HUES6 (cell line): Measurements from ENCODE around the gene MS4A2.
"Not testable (repeated sequence)": the region's sequence is repeated elsewhere in the genome, so short reads cannot be mapped to it uniquely, and the experiment has no call there.

Experiments
- H3K27ac ChIP-seq: 2 replicates; pipeline ENCODE4 v1.7.0; 2013; ENCODE audit warnings: low read depth, mild to moderate bottlenecking, low read length, inconsistent platforms
- H3K27me3 ChIP-seq: 2 replicates; pipeline ENCODE4 v1.6.1; 2013; ENCODE audit warnings: low read length; ENCODE audit not compliant: control insufficient read depth, insufficient read depth
- H3K36me3 ChIP-seq: 2 replicates; pipeline ENCODE4 v1.6.1; 2013; ENCODE audit warnings: low read length; ENCODE audit not compliant: control insufficient read depth, insufficient read depth
- H3K4me1 ChIP-seq: 2 replicates; pipeline ENCODE4 v1.6.1; 2013; ENCODE audit warnings: low read length; ENCODE audit not compliant: control insufficient read depth, insufficient read depth
- H3K4me3 ChIP-seq: 2 replicates; pipeline ENCODE4 v1.5.1; 2013; ENCODE audit warnings: low read depth, low read length
- H3K9ac ChIP-seq: one replicate; pipeline ENCODE4 v1.6.1; 2013; ENCODE audit warnings: mild to moderate bottlenecking, low read length
- H3K9me3 ChIP-seq: 2 replicates; pipeline ENCODE4 v1.6.1; 2013; ENCODE audit warnings: low read depth, low read length; ENCODE audit not compliant: control insufficient read depth, insufficient read depth

MS4A2 gene

DNA sequence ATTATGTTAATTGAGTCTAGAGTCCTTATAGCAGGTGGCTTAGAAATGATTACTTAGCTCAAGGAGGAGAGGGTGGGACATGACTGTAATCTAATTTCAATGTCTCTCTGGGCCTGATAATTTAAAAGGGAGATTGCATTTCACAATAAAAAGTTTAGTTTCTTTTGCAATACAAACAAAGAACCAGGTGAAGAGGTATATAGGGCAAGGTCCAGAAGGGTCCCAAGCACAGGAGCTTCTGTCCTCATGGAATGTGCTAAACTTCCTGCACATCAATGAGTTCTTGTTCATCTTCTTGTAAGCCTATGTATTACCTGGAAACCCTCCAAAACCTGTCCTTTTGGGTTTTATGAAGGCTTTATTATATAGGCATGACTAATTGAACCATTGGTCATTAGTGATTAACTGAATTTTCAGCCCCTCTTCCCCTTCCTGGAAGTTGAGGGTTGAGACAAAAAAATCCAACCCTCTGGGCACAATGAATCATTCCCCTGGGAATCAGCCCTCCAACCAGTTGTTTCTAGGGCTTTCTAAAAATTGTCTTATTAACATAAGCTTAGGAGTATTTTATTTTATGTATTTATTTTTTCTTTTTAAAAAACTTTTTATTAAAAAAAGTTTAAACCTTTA lies 37.6 kb downstream of the MS4A2 start:
- no peak overlapping the region for H3K27ac ChIP-seq
- H3K27me3 ChIP-seq: no peaks in the 10 kb centered on the region
- peaks cover 29% of the 10 kb centered on the region for H3K4me1 ChIP-seq
- no peak overlapping the region for H3K9ac ChIP-seq
- H3K9me3 ChIP-seq: no peaks in the 10 kb centered on the region
- no peaks in the 10 kb centered on the region for H3K36me3 ChIP-seq
- no peak overlapping the region for H3K4me3 ChIP-seq

GRCh38 chr11:60127311-60127811 lies 38.9 kb downstream of the MS4A2 start:
- Histone ChIP-seq H3K4me1 (peaks cover 22% of the 10 kb centered on the region), H3K9me3 (no peaks in the 10 kb centered on the region), H3K36me3 (no peaks in the 10 kb centered on the region), H3K27ac (no peak overlapping the region), H3K27me3 (no peaks in the 10 kb centered on the region), H3K9ac (no peak overlapping the region), H3K4me3 (no peak overlapping the region)

DNA sequence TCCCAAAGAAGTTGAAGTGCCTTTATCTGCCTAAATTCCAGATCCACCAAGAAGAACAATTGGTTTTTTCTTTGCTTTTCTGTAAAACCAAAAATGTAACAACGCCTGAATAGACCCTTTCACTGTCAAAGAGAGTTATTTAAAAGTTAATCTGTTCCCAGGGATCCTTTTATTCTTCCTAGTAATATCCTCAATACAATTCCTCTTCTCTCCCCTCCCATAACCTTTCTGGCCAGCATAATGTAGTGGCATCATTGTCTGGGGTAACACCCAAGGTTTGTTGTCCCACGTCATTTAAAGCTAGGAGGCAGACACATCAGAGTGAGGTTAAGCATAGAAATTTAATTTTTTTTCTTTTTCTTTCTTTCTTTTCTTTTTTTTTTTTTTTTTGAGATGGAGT lies 39.9 kb downstream of the MS4A2 start:
- no peaks in the 10 kb centered on the region for H3K27me3 ChIP-seq
- H3K4me3 ChIP-seq: no peak overlapping the region
- H3K4me1 ChIP-seq: peaks cover 20% of the 10 kb centered on the region
- no peak overlapping the region for H3K27ac ChIP-seq
- no peaks in the 10 kb centered on the region for H3K36me3 ChIP-seq
- no peak overlapping the region for H3K9ac ChIP-seq
- H3K9me3 ChIP-seq: peaks cover 2% of the 10 kb centered on the region; the same call in 1 of the 2 replicates

GRCh38 chr11:60128866-60129265 lies 40.4 kb downstream of the MS4A2 start:
- H3K9ac ChIP-seq, H3K27me3 ChIP-seq, H3K9me3 ChIP-seq, H3K36me3 ChIP-seq, H3K27ac ChIP-seq, H3K4me3 ChIP-seq: not testable (repeated sequence)
- peaks cover 17% of the 10 kb centered on the region for H3K4me1 ChIP-seq

DNA sequence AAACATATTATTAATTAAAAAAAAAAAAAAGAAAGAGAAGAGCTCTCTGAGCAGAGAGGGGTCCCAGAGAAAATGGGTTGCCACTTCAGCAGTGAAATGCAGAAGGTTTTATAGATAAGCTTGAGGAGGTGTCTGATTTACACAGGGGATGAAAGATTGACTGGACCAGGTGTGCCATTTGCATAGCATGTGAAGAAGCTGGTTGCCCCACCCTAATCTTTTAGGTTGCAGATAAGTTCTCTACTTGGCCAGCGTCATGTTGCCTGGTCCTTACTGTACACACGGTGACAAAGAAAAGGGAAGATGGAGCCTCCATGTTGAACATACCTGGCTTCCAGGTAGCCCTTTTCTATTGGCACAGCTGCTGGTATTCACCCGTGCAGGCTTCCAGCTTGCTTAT lies 41.4 kb downstream of the MS4A2 start:
- no peak overlapping the region for H3K9ac ChIP-seq
- peaks cover 15% of the 10 kb centered on the region for H3K9me3 ChIP-seq
- H3K4me1 ChIP-seq: peaks cover 9% of the 10 kb centered on the region
- H3K4me3 ChIP-seq: no peak overlapping the region
- H3K27ac ChIP-seq: no peak overlapping the region
- no peaks in the 10 kb centered on the region for H3K36me3 ChIP-seq
- H3K27me3 ChIP-seq: no peaks in the 10 kb centered on the region

DNA sequence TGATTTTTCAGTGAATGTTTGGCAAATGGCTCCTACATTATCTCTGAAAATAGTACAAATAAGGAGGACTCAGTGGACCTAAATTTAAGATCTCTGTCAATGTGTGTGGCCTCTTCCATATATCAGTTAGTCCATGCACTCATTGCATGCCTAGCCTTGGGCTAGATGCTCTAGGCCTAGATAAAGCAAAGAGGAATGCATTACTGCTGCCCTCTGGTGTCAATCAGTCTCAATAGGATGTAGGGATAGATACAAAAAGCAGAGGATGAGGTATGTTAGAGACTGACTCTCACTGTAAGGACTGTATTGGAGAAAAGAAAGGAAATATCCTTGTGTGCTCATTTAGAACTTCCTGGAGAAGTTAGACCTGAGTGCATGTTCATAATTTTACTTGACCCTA lies 42.0 kb downstream of the MS4A2 start:
- Histone ChIP-seq H3K9me3 (peaks cover 15% of the 10 kb centered on the region), H3K36me3 (no peaks in the 10 kb centered on the region), H3K27me3 (no peaks in the 10 kb centered on the region), H3K27ac (no peak overlapping the region), H3K4me3 (no peak overlapping the region), H3K4me1 (peaks cover 4% of the 10 kb centered on the region; the same call in 1 of the 2 replicates), H3K9ac (no peak overlapping the region)

DNA sequence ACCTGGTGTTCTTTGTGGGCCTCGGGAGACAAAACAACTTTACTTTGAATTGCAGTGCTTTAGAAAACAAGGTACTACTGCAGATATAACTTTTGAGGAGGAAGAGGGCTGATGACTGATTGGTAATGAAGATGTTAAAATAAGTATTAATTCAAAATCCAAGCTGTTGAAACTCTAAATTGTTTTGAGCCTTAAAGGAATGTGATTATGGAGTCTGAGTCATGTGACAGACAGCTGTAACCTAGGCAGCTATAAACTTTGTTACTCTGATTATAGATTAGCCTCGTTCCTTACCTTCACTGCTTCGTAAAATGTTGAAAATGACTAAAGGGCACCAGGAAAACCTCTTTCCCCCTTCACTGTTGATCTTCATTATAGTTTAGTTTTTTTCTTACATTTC lies 43.4 kb downstream of the MS4A2 start:
- H3K9ac ChIP-seq: no peak overlapping the region
- peaks cover 15% of the 10 kb centered on the region for H3K9me3 ChIP-seq
- no peak overlapping the region for H3K27ac ChIP-seq
- H3K4me3 ChIP-seq: no peak overlapping the region
- no peaks in the 10 kb centered on the region for H3K27me3 ChIP-seq
- H3K36me3 ChIP-seq: no peaks in the 10 kb centered on the region
- peaks cover 2% of the 10 kb centered on the region; the same call in 1 of the 2 replicates for H3K4me1 ChIP-seq

- Histone ChIP-seq H3K36me3 (no peaks in the 10 kb centered on the region), H3K4me3 (no peak overlapping the region)
Measured at GRCh38 chr11:60133917-60134316, 45.5 kb downstream of the MS4A2 start.

GRCh38 chr11:60143768-60144167 lies 55.3 kb downstream of the MS4A2 start:
- Histone ChIP-seq H3K27ac (no peak overlapping the region), H3K4me3 (no peak overlapping the region), H3K27me3 (no peaks in the 10 kb centered on the region), H3K36me3 (no peaks in the 10 kb centered on the region), H3K9ac (no peak overlapping the region), H3K4me1 (no peaks in the 10 kb centered on the region), H3K9me3 (no peaks in the 10 kb centered on the region)

More at GRCh38 chr11:60133917-60134316, 45.5 kb downstream of the MS4A2 start:
- Histone ChIP-seq H3K27me3 (no peaks in the 10 kb centered on the region), H3K9me3 (peaks cover 15% of the 10 kb centered on the region), H3K9ac (no peak overlapping the region), H3K4me1 (no peaks in the 10 kb centered on the region), H3K27ac (no peak overlapping the region)

DNA sequence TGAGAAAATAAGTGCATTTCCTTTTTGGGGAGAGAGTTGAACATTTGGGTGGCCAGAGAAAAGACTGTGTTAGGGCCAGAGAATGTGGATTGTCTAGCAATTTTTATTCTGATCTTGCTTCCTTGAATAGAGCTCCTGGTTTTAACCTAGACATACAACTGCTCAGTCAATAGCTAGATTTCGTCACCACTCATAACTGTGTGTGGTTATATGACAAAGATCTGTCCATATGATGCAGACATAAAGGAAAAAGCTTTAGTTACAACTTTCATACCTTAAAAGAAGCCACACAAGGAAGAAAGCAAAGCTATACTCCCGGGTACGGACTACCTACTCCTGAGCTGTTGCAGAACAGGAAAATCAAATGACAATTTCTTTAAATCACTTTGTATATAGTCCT lies 57.2 kb downstream of the MS4A2 start:
- Histone ChIP-seq H3K4me1 (no peaks in the 10 kb centered on the region), H3K9me3 (no peaks in the 10 kb centered on the region), H3K36me3 (no peaks in the 10 kb centered on the region), H3K27ac (no peak overlapping the region), H3K4me3 (no peak overlapping the region), H3K27me3 (no peaks in the 10 kb centered on the region), H3K9ac (no peak overlapping the region)
